Activated naive CD4-positive, alpha-beta T cell treated with anti-CD3 and anti-CD28 coated beads, Interleukin-2, amount 10 ng/mL, durations not matched to agents 7 days and 5 days (primary cell): ENCODE data around the gene POLR2F.

Experiments
- CTCF ChIA-PET: fragments of 350-600 bp; sonication (Branson Sonifier 250); formaldehyde crosslinking; loops from one replicate; lab custom pipeline; 2021; ENCODE audit warnings: antibody characterized with exemption; lab: Charles Lee
- DNase-seq: peaks from one replicate; pipeline ENCODE4 v3.0.0-alpha.2; 2020
- H3K27ac Mint-ChIP-seq: one replicate; pipeline ENCODE4 v1.8.0; 2021; ENCODE audit warnings: mild to moderate bottlenecking, moderate library complexity, mixed read lengths
- H3K27me3 Mint-ChIP-seq: one replicate; pipeline ENCODE4 v1.8.0; 2021; ENCODE audit warnings: mild to moderate bottlenecking, mixed read lengths
- H3K36me3 Mint-ChIP-seq: one replicate; pipeline ENCODE4 v1.8.0; 2021; ENCODE audit warnings: mixed read lengths
- H3K4me1 Mint-ChIP-seq: one replicate; pipeline ENCODE4 v1.8.0; 2021; ENCODE audit warnings: mixed read lengths
- H3K4me3 Mint-ChIP-seq: one replicate; pipeline ENCODE4 v1.8.0; 2021; ENCODE audit warnings: mild to moderate bottlenecking, moderate library complexity, mixed read lengths
- H3K9me3 Mint-ChIP-seq: one replicate; pipeline ENCODE4 v1.8.0; 2021; ENCODE audit warnings: mixed read lengths

Gene POLR2F

GRCh38 chr22:37986371-37986770, 32.9 kb downstream of the POLR2F start:
- Mint-ChIP-seq H3K4me3 (no peak overlapping the region), H3K27me3 (no peaks in the 10 kb centered on the region), H3K36me3 (no peaks in the 10 kb centered on the region), H3K9me3 (no peaks in the 10 kb centered on the region), H3K27ac (no peak overlapping the region), H3K4me1 (no peaks in the 10 kb centered on the region)
- CTCF ChIA-PET = no interaction called here
- DNase-seq = no peak

- no peak overlapping the region for H3K4me3 Mint-ChIP-seq
- H3K9me3 Mint-ChIP-seq = no peaks in the 10 kb centered on the region
- no peaks in the 10 kb centered on the region for H3K4me1 Mint-ChIP-seq
- H3K36me3 Mint-ChIP-seq = no peaks in the 10 kb centered on the region
- DNase-seq = no peak
- no peaks in the 10 kb centered on the region for H3K27me3 Mint-ChIP-seq
- no peak overlapping the region for H3K27ac Mint-ChIP-seq
- CTCF ChIA-PET = no interaction called here
Observed at GRCh38 chr22:37989146-37990045, 35.9 kb downstream of the POLR2F start.

GRCh38 chr22:37990301-37990700, 36.8 kb downstream of the POLR2F start:
- no peaks in the 10 kb centered on the region for H3K27me3 Mint-ChIP-seq
- no peaks in the 10 kb centered on the region for H3K4me1 Mint-ChIP-seq
- no peak for DNase-seq
- H3K36me3 Mint-ChIP-seq = no peaks in the 10 kb centered on the region
- H3K27ac Mint-ChIP-seq = no peak overlapping the region
- CTCF ChIA-PET = no interaction called here
- no peak overlapping the region for H3K4me3 Mint-ChIP-seq
- no peaks in the 10 kb centered on the region for H3K9me3 Mint-ChIP-seq

GRCh38 chr22:37990862-37991261, 37.4 kb downstream of the POLR2F start:
- CTCF ChIA-PET = no interaction called here
- no peak for DNase-seq
- H3K9me3 Mint-ChIP-seq = no peaks in the 10 kb centered on the region
- H3K27ac Mint-ChIP-seq = no peak overlapping the region
- H3K4me3 Mint-ChIP-seq = no peak overlapping the region
- H3K36me3 Mint-ChIP-seq = no peaks in the 10 kb centered on the region
- H3K4me1 Mint-ChIP-seq = no peaks in the 10 kb centered on the region
- no peaks in the 10 kb centered on the region for H3K27me3 Mint-ChIP-seq

- H3K4me1 Mint-ChIP-seq = peaks cover 4% of the 10 kb centered on the region
- CTCF ChIA-PET = interaction anchor here (1.5 kb wide), 1 partner anchor 61 kb away, joined by 3 read pairs; no protein-coding TSS in a partner anchor
- no peaks in the 10 kb centered on the region for H3K9me3 Mint-ChIP-seq
- no peak for DNase-seq
- H3K27ac Mint-ChIP-seq = no peak overlapping the region
- H3K36me3 Mint-ChIP-seq = no peaks in the 10 kb centered on the region
- H3K4me3 Mint-ChIP-seq = no peak overlapping the region
- H3K27me3 Mint-ChIP-seq = no peaks in the 10 kb centered on the region
Observed at GRCh38 chr22:37991731-37992442, 38.4 kb downstream of the POLR2F start.

- H3K4me1 Mint-ChIP-seq = peaks cover 4% of the 10 kb centered on the region
Observed at GRCh38 chr22:37994049-37994448, 40.5 kb downstream of the POLR2F start.

GRCh38 chr22:37994982-37995381, 41.5 kb downstream of the POLR2F start:
- H3K36me3 Mint-ChIP-seq = no peaks in the 10 kb centered on the region
- H3K9me3 Mint-ChIP-seq = no peaks in the 10 kb centered on the region
- no peak overlapping the region for H3K4me3 Mint-ChIP-seq
- no peaks in the 10 kb centered on the region for H3K27me3 Mint-ChIP-seq
- CTCF ChIA-PET = interaction anchor here (0.6 kb wide), 1 partner anchor 38 kb away, joined by 3 read pairs; no protein-coding TSS in a partner anchor
- DNase-seq = no peak
- H3K27ac Mint-ChIP-seq = no peak overlapping the region
- H3K4me1 Mint-ChIP-seq = peaks cover 4% of the 10 kb centered on the region

More at GRCh38 chr22:37994049-37994448, 40.5 kb downstream of the POLR2F start:
- H3K27ac Mint-ChIP-seq = no peak overlapping the region
- H3K9me3 Mint-ChIP-seq = no peaks in the 10 kb centered on the region
- H3K27me3 Mint-ChIP-seq = no peaks in the 10 kb centered on the region
- no peaks in the 10 kb centered on the region for H3K36me3 Mint-ChIP-seq
- DNase-seq = no peak
- H3K4me3 Mint-ChIP-seq = no peak overlapping the region
- CTCF ChIA-PET = no interaction called here

GRCh38 chr22:37995460-37995859, 42.0 kb downstream of the POLR2F start:
- CTCF ChIA-PET = interaction anchor here (0.6 kb wide), 2 partner anchors 38 to 276 kb away, joined by 3 read pairs; no protein-coding TSS in a partner anchor

GRCh38 chr22:37996079-37996478, 42.6 kb downstream of the POLR2F start:
- Mint-ChIP-seq H3K9me3 (no peaks in the 10 kb centered on the region), H3K36me3 (no peaks in the 10 kb centered on the region), H3K27me3 (no peaks in the 10 kb centered on the region), H3K4me1 (peaks cover 4% of the 10 kb centered on the region), H3K4me3 (no peak overlapping the region), H3K27ac (no peak overlapping the region)
- no peak for DNase-seq
- CTCF ChIA-PET = interaction anchor here (0.6 to 1.2 kb wide), 2 partner anchors 11 to 276 kb away, joined by 3 read pairs; no protein-coding TSS in a partner anchor

More at GRCh38 chr22:37995460-37995859, 42.0 kb downstream of the POLR2F start:
- Mint-ChIP-seq H3K27ac (no peak overlapping the region), H3K9me3 (no peaks in the 10 kb centered on the region), H3K27me3 (no peaks in the 10 kb centered on the region), H3K4me3 (no peak overlapping the region), H3K4me1 (peaks cover 4% of the 10 kb centered on the region), H3K36me3 (no peaks in the 10 kb centered on the region)
- DNase-seq = no peak

- no peaks in the 10 kb centered on the region for H3K27me3 Mint-ChIP-seq
- no peaks in the 10 kb centered on the region for H3K9me3 Mint-ChIP-seq
- no peak for DNase-seq
- H3K27ac Mint-ChIP-seq = no peak overlapping the region
- H3K4me1 Mint-ChIP-seq = peaks cover 4% of the 10 kb centered on the region
- no peaks in the 10 kb centered on the region for H3K36me3 Mint-ChIP-seq
- CTCF ChIA-PET = interaction anchor here (1.2 kb wide), 1 partner anchor 10 kb away, joined by 3 read pairs; no protein-coding TSS in a partner anchor
- H3K4me3 Mint-ChIP-seq = no peak overlapping the region
Observed at GRCh38 chr22:37996515-37997246, 43.2 kb downstream of the POLR2F start.

- CTCF ChIA-PET = no interaction called here
- no peaks in the 10 kb centered on the region for H3K36me3 Mint-ChIP-seq
- no peak overlapping the region for H3K27ac Mint-ChIP-seq
- no peaks in the 10 kb centered on the region for H3K9me3 Mint-ChIP-seq
- H3K4me3 Mint-ChIP-seq = no peak overlapping the region
- peaks cover 4% of the 10 kb centered on the region for H3K4me1 Mint-ChIP-seq
- no peak for DNase-seq
- H3K27me3 Mint-ChIP-seq = no peaks in the 10 kb centered on the region
Observed at GRCh38 chr22:37998543-37998942, 45.0 kb downstream of the POLR2F start.

GRCh38 chr22:37999236-37999635, 45.7 kb downstream of the POLR2F start:
- Mint-ChIP-seq H3K27me3 (no peaks in the 10 kb centered on the region), H3K36me3 (no peaks in the 10 kb centered on the region), H3K4me3 (no peak overlapping the region), H3K27ac (no peak overlapping the region), H3K9me3 (no peaks in the 10 kb centered on the region), H3K4me1 (peaks cover 4% of the 10 kb centered on the region)
- no peak for DNase-seq
- CTCF ChIA-PET = no interaction called here

GRCh38 chr22:37999640-38000272, 46.3 kb downstream of the POLR2F start:
- H3K4me1 Mint-ChIP-seq = peaks cover 4% of the 10 kb centered on the region
- H3K9me3 Mint-ChIP-seq = no peaks in the 10 kb centered on the region
- CTCF ChIA-PET = no interaction called here
- H3K36me3 Mint-ChIP-seq = no peaks in the 10 kb centered on the region
- H3K27me3 Mint-ChIP-seq = no peaks in the 10 kb centered on the region
- H3K4me3 Mint-ChIP-seq = no peak overlapping the region
- no peak for DNase-seq
- H3K27ac Mint-ChIP-seq = no peak overlapping the region
